Astrocyte of the cerebellum (primary cell): ENCODE data around the gene IQSEC3.

Source experiments
- DNase-seq: peaks from one replicate; pipeline ENCODE4 v3.0.0-alpha.2; 2011; ENCODE audit warnings: low read depth
- H3K4me3 ChIP-seq: 2 replicates; pipeline ENCODE4 v1.5.1; 2011; ENCODE audit warnings: mild to moderate bottlenecking, low read depth, low read length, moderate library complexity
- CTCF ChIP-seq: IDR thresholded peaks from 2 replicates; pipeline ENCODE4 v1.5.1; 2012; ENCODE audit warnings: low read length, low read depth, moderate library complexity, mild to moderate bottlenecking; ENCODE audit errors: missing control alignments
- in situ Hi-C: cut with HindIII; loops from 2 replicates; pipeline ENCODE4 v1.10.0; 2017; ENCODE audit warnings: low sequenced_read_pairs

IQSEC3 gene

GRCh38 chr12:202081-202731 is 135.6 kb downstream of the IQSEC3 start:
- no peak overlapping the region for H3K4me3 ChIP-seq
- TF ChIP-seq CTCF = no peak
- no peak for DNase-seq
- in situ Hi-C loops = no loop called here

GRCh38 chr12:203074-203461 is 136.5 kb downstream of the IQSEC3 start:
- H3K4me3 ChIP-seq = peak overlapping the region; percentile 36
- DNase-seq = no peak
- in situ Hi-C loops = no loop called here
- TF ChIP-seq CTCF = no peak

GRCh38 chr12:203462-204260 is 137.1 kb downstream of the IQSEC3 start:
- no peak for DNase-seq
- in situ Hi-C loops = no loop called here
- peak overlapping the region; percentile 36 for H3K4me3 ChIP-seq
- no peak for TF ChIP-seq CTCF

- no peak for DNase-seq
- TF ChIP-seq CTCF = no peak
- H3K4me3 ChIP-seq = no peak overlapping the region
- in situ Hi-C loops = no loop called here
Measured at GRCh38 chr12:204261-204678, 137.7 kb downstream of the IQSEC3 start.

- no peak for TF ChIP-seq CTCF
- in situ Hi-C loops = no loop called here
- no peak for DNase-seq
- H3K4me3 ChIP-seq = no peak overlapping the region
Measured at GRCh38 chr12:205026-205425, 138.5 kb downstream of the IQSEC3 start.

GRCh38 chr12:206746-207440 is 140.3 kb downstream of the IQSEC3 start:
- no peak overlapping the region for H3K4me3 ChIP-seq
- DNase-seq = no peak
- in situ Hi-C loops = no loop called here
- no peak for TF ChIP-seq CTCF
